Breast epithelium (tissue), 3 donors: ENCODE measurements around the gene RPS19.

Experiments
- CTCF ChIP-seq, 3 donors: fragments of 450-650 bp; IDR thresholded peaks; one replicate each; pipeline ENCODE4 v1.5.1; 2016 to 2017; ENCODE audit warnings: antibody characterized with exemption in 3 of 3, mild to moderate bottlenecking in 3 of 3, moderate library complexity in 3 of 3
- POLR2AphosphoS5 ChIP-seq, 3 donors: sonication (generic); formaldehyde crosslinking; IDR thresholded peaks; one replicate each; pipeline ENCODE4 v1.6.1; 2017; ENCODE audit warnings: antibody characterized with exemption in 3 of 3

DNA sequence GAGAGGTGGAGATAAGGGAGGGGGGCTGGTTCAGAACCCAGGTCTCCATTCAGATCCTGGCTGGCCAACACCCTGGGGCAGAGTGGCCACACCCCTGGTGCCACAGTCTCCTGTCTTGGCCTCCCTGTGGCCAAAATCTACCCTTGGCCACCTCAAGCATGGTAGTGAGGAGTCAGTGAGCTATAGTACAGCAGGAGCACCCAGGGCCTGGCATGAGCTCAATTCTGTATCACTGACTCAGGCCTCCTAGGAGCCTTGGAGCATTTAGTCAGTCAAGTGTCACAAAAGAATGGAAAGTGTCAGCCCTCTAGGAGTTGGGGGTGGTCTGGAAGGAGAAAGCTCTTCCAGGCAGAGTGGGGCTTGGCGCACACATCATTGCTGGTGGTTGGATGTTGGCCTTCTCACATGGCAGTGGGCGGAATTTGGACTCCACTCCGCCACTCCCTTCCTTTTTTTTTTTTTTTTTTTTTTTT, 10.4 kb downstream of the RPS19 start:
- TF ChIP-seq CTCF (IDR thresholded peaks at IDR 0.05) = no peak
- TF ChIP-seq POLR2AphosphoS5 (IDR thresholded peaks at IDR 0.05) = no peak
